ENCODE results near the gene RIBC1.

Gene RIBC1

DNA sequence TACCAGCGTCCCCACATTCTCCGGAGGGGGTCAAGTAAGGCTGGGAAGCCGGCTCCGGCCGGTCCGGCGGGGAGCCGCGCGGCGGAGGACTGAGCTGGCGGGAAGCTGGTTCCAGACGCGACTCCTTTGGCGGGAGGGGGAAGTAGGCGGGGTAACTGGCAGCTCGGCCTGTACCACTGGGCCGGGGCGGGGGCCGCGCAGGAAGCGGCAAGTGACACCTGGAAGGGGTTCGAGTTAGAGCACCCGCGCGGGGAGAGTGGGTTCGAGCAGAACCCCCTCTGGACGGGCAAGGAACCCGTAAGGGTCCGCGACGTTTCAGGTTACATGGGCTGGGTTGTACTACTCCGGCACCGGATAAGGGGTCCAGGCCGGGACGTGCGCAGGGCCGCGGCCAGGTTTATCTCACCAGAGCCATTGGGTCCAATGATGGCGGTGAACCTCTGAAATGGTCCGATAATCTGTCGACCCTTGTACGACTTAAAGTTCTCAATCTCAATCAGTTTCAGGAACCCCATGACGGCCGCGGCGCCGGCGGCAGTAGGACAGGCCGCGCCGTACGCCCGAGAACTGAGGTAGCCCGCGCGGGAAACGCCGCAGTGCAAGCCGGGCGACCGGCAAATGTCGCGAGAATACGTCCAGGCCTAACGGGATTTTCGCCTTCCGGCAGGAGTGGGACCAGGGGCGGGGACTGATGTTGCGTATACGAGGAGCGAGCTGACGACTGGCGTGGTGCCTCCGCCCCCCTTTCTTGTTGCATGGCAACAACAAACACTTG is 400 bp upstream of the RIBC1 start, which contains the start of gene SMC1A:
Gene SMC1A (minus strand): TSS at position 569 of the 775 bp plus-strand sequence. CDS start 54 bp downstream, at position 515.
- Histone ChIP-seq H3K4me2 (ENCODE audit: low read length) (peak within 1 kb of the TSS; percentile 89), H3K36me3 (ENCODE audit: control insufficient read depth, low read length) (peaks cover 27% of the 10 kb centered on the region), H3K27ac (ENCODE audit: low read depth, low read length) (peak within 1 kb of the TSS; percentile 92), H3K4me3 (ENCODE audit: low read length) (peak within 1 kb of the TSS; percentile 98), H3K4me1 (ENCODE audit: control insufficient read depth, low read length) (peaks cover 17% of the 10 kb centered on the region), H3K9me2 (replicated peaks; ENCODE audit: control insufficient read depth, low read length) (no peaks in the 10 kb centered on the region), H3K9me3 (ENCODE audit: control insufficient read depth, insufficient read depth, low read length) (no peaks in the 10 kb centered on the region), H3K27me3 (ENCODE audit: control insufficient read depth, low read length) (no peaks in the 10 kb centered on the region), H4K20me1 (ENCODE audit: control insufficient read depth, insufficient read depth, low read depth, low read length) (peaks cover 8% of the 10 kb centered on the region), H3K79me2 (ENCODE audit: control insufficient read depth, low read length) (peaks cover 50% of the 10 kb centered on the region), H3F3A (ENCODE audit: control insufficient read depth, insufficient read depth) (no peaks in the 10 kb centered on the region)
- TF ChIP-seq CTCF (IDR thresholded peaks at IDR 0.05; ENCODE audit: low read depth, low read length, poor library complexity, severe bottlenecking): no peak
- no peak for TF ChIP-seq EZH2phosphoT487 (IDR thresholded peaks at IDR 0.05; ENCODE audit: borderline replicate concordance, low read length)

DNA sequence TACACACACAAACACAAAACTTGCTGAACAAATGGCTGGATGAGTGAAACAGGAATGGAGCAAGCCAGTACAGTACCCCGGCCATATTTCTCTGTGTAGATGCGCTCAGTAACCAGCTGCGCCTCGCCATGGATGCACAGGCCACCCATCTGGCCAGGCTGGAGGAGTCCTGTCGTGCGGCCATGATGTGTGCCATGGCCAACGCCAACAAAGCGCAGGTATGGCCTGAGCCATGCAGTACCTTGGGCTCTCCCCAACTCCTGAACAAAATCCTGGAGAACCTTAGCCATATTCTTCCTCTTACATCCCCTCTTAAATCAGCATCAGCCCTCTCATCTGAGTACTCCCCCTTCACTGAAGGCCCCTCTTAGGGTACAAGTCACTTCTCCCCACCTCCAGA is 7.1 kb downstream of the RIBC1 start:
- Histone ChIP-seq H3K36me3 (ENCODE audit: control insufficient read depth, low read length) (peaks cover 13% of the 10 kb centered on the region), H3K9me3 (ENCODE audit: control insufficient read depth, insufficient read depth, low read length) (no peaks in the 10 kb centered on the region), H3K4me2 (ENCODE audit: low read length) (no peak overlapping the region), H3K4me1 (ENCODE audit: control insufficient read depth, low read length) (peaks cover 10% of the 10 kb centered on the region), H3F3A (ENCODE audit: control insufficient read depth, insufficient read depth) (no peaks in the 10 kb centered on the region), H3K27me3 (ENCODE audit: control insufficient read depth, low read length) (no peaks in the 10 kb centered on the region), H3K79me2 (ENCODE audit: control insufficient read depth, low read length) (peaks cover 11% of the 10 kb centered on the region), H3K4me3 (ENCODE audit: low read length) (no peak overlapping the region), H3K9me2 (replicated peaks; ENCODE audit: control insufficient read depth, low read length) (no peaks in the 10 kb centered on the region), H4K20me1 (ENCODE audit: control insufficient read depth, insufficient read depth, low read depth, low read length) (no peaks in the 10 kb centered on the region), H3K27ac (ENCODE audit: low read depth, low read length) (no peak overlapping the region)
- TF ChIP-seq EZH2phosphoT487 (IDR thresholded peaks at IDR 0.05; ENCODE audit: borderline replicate concordance, low read length) (no peak), CTCF (IDR thresholded peaks at IDR 0.05; ENCODE audit: low read depth, low read length, poor library complexity, severe bottlenecking) (no peak)

GRCh38 chrX:53430231-53430630 is 7.6 kb downstream of the RIBC1 start:
- peaks cover 11% of the 10 kb centered on the region for H3K79me2 ChIP-seq (ENCODE audit: control insufficient read depth, low read length)

More at GRCh38 chrX:53430231-53430630, 7.6 kb downstream of the RIBC1 start:
- H3K9me2 ChIP-seq (replicated peaks; ENCODE audit: control insufficient read depth, low read length): no peaks in the 10 kb centered on the region
- no peaks in the 10 kb centered on the region for H3F3A ChIP-seq (ENCODE audit: control insufficient read depth, insufficient read depth)
- TF ChIP-seq CTCF (IDR thresholded peaks at IDR 0.05; ENCODE audit: low read depth, low read length, poor library complexity, severe bottlenecking): no peak
- no peak for TF ChIP-seq EZH2phosphoT487 (IDR thresholded peaks at IDR 0.05; ENCODE audit: borderline replicate concordance, low read length)
- H3K4me1 ChIP-seq (ENCODE audit: control insufficient read depth, low read length): peaks cover 12% of the 10 kb centered on the region
- H3K4me3 ChIP-seq (ENCODE audit: low read length): no peak overlapping the region
- peaks cover 13% of the 10 kb centered on the region for H3K36me3 ChIP-seq (ENCODE audit: control insufficient read depth, low read length)
- no peak overlapping the region for H3K4me2 ChIP-seq (ENCODE audit: low read length)
- no peak overlapping the region for H3K27ac ChIP-seq (ENCODE audit: low read depth, low read length)
- H3K9me3 ChIP-seq (ENCODE audit: control insufficient read depth, insufficient read depth, low read length): no peaks in the 10 kb centered on the region
- no peaks in the 10 kb centered on the region for H3K27me3 ChIP-seq (ENCODE audit: control insufficient read depth, low read length)
- H4K20me1 ChIP-seq (ENCODE audit: control insufficient read depth, insufficient read depth, low read depth, low read length): no peaks in the 10 kb centered on the region
